Skeletal muscle tissue (tissue), 4 donors: ENCODE results near the gene MBNL1. TPM values are rescaled to one million over a fixed set of nuclear protein-coding genes. Genes with fewer than 3 reads are reported as not detected.

Experiments
- H3K27ac ChIP-seq: one replicate; pipeline ENCODE4 v1.7.0; 2013; ENCODE audit warnings: mild to moderate bottlenecking, low read depth, low read length, inconsistent platforms
- H3K27me3 ChIP-seq, 3 donors: one replicate each; pipeline ENCODE4 v1.7.0; 2013; ENCODE audit warnings: low read length in 3 of 3; ENCODE audit not compliant: control insufficient read depth in 3 of 3, insufficient read depth in 3 of 3
- H3K36me3 ChIP-seq, 3 donors: one replicate each; pipeline ENCODE4 v1.7.0; 2013; ENCODE audit warnings: low read length in 3 of 3; ENCODE audit not compliant: control insufficient read depth in 3 of 3, insufficient read depth in 3 of 3
- H3K4me1 ChIP-seq, 3 donors: one replicate each; pipeline ENCODE4 v1.7.0; 2013; ENCODE audit warnings: low read length in 3 of 3, mild to moderate bottlenecking in 3 of 3; ENCODE audit not compliant: control insufficient read depth in 3 of 3, insufficient read depth in 3 of 3
- H3K4me3 ChIP-seq, 3 donors: one replicate each; pipeline ENCODE4 v1.7.0; 2013; ENCODE audit warnings: low read length in 3 of 3
- H3K9ac ChIP-seq, 3 donors: one replicate each; pipeline ENCODE4 v1.7.0; 2013; ENCODE audit warnings: low read length in 3 of 3, mild to moderate bottlenecking in 3 of 3, moderate library complexity in 2 of 3, low read depth in 1 of 3
- H3K9me3 ChIP-seq, 3 donors: one replicate each; pipeline ENCODE4 v1.7.0; 2013; ENCODE audit warnings: low read length in 3 of 3; ENCODE audit not compliant: control insufficient read depth in 3 of 3
- total RNA-seq: library from RNA; depleted of rRNA; stranded (reverse); fragments of >200 nt; gene quantifications from one replicate; pipeline ENCODE4 v1.2.3, GENCODE V29; 2014
- donor health status: Osteomylitis.

The MBNL1 gene
- total RNA-seq, 1 donor from 2014 or later, result 76.7 TPM

DNA sequence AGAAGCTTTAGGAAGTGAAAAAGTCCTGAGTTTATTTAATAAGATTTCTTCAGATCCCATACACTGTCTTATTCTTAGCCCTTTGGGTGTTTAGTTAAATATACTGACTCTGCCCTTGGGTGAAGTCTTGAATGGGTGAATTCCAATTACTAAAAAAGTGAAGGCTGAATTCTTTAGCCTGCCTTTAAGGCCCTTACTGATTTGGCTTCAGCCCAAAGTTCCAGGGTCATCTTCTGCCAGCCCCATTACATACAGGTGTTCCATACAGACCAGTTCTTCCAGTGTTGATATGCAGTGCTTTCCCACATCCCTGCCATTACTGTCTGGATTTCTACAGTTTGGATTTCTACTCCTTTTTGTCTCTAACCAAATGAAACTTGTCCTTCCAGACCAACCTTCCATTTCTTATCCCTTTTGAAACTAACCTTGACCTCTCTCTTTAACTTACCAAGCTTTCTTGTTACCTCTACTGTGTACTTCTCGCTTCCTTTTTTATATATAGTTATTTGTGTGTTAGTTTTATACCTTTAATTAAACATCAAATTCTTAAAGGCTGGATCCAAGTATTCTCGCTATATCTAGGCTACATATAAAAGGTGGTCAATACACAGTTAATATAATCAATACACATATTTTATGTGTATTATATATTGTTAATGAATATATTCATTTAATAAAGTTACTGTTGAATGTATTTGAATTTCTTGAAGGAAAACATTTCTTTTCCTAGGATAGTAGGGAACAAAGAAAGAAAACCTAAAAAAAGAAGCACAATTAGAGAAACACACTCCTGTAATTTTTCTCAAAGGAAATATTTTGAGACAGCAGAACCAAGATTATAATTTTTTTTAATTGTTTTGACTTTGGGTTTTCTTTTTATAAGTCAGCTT is 15.0 kb downstream of the MBNL1 start:
- peak overlapping the region in 2 of 3 donors; percentile 48 for H3K9ac ChIP-seq

DNA sequence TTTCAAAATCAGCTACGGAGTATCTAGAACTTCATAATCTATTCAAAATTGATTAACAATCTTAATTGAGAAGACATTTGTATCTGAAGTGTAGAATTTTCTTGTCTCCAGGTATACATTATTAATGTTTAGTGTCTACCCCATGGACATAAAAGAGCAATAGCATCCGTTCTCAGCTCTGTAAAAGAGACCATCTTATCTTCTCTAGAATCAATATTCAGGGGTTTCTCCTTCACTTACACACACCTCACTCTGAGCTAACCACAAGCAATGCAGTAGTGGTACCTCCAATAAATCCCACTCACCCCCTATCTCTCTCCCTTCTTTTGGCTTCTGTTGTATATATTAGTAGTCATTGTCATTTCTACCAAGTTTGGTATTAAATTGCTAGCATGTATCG is 16.2 kb downstream of the MBNL1 start:
- no peak overlapping the region for H3K9ac ChIP-seq
- no peaks in the 10 kb centered on the region for H3K9me3 ChIP-seq
- H3K4me1 ChIP-seq, result peaks cover 27 to 44% (median 41%) of the 10 kb centered on the region in 3 donors
- no peak overlapping the region for H3K4me3 ChIP-seq
- H3K27ac ChIP-seq, result peak overlapping the region; percentile 8
- no peaks in the 10 kb centered on the region for H3K36me3 ChIP-seq
- H3K27me3 ChIP-seq, result no peaks in the 10 kb centered on the region

More for the DNA sequence above, 15.0 kb downstream of the MBNL1 start:
- Histone ChIP-seq H3K9me3 (no peaks in the 10 kb centered on the region), H3K36me3 (no peaks in the 10 kb centered on the region), H3K4me3 (peak overlapping the region in 2 of 3 donors; percentile 15 to 20), H3K27ac (peak overlapping the region; percentile 64), H3K27me3 (no peaks in the 10 kb centered on the region), H3K4me1 (peaks cover 32 to 47% (median 45%) of the 10 kb centered on the region in 3 donors)

DNA sequence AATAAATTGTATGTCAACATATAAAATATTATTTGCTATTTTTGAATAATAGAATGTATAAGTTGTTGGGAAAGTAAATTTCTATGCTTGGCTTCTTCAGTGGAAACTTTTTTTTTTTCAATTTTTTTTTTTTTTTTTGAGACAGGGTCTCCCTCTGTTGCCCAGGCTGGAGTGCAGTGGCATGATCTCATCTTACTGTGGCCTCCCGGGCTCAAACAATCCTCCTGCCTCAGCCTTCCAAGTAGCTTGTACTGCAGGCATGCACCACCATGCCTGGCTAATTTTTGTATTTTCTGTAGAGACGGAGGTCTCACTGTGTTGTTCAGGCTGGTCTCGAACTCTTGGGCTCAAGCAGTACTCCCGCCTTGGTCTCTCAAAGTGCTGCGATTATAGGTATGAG is 16.8 kb downstream of the MBNL1 start:
- H3K9ac ChIP-seq, result no peak overlapping the region
- no peaks in the 10 kb centered on the region for H3K9me3 ChIP-seq
- peaks cover 30 to 39% (median 38%) of the 10 kb centered on the region in 3 donors for H3K4me1 ChIP-seq
- H3K36me3 ChIP-seq, result no peaks in the 10 kb centered on the region
- H3K4me3 ChIP-seq, result no peak overlapping the region
- H3K27me3 ChIP-seq, result no peaks in the 10 kb centered on the region
- peak overlapping the region; percentile 8 for H3K27ac ChIP-seq

DNA sequence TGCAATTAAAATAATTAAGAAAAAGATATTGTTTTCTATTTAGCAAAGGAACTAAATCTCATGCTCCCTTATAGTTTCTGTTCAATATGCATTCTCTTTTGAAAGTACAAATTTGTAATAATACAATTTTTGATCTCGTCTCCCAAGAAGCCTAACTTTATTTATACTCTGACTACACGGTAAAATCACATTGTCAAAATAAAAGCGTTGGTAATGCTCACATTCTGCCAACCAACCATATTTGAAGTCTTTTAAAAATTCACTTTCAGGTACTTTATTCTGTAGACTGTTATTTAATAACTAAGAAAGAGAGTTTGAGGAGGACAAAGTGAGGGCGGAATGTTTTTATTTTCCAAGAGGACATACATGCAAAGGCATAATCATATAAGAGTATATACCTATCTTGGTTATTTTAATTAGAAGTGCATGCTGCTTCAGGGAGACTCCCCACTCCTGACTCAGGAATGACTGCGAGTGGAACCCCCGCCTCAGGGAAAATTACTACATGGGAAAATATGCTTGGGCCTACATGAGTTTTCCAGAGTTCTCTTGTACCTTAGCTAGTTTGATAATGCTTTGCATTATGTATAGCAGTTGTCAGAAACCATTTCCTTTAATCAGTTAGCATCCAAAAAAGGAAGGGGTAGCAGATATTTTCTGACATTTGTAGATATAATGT is 19.3 kb downstream of the MBNL1 start:
- H3K9me3 ChIP-seq, result no peaks in the 10 kb centered on the region
- peak overlapping the region in 1 of 3 donors; percentile 49 for H3K4me3 ChIP-seq
- peak overlapping the region; percentile 26 for H3K27ac ChIP-seq
- no peaks in the 10 kb centered on the region for H3K36me3 ChIP-seq
- peak overlapping the region in 2 of 3 donors; percentile 45 to 58 for H3K9ac ChIP-seq
- H3K27me3 ChIP-seq, result no peaks in the 10 kb centered on the region
- peaks cover 30 to 36% (median 33%) of the 10 kb centered on the region in 3 donors for H3K4me1 ChIP-seq

DNA sequence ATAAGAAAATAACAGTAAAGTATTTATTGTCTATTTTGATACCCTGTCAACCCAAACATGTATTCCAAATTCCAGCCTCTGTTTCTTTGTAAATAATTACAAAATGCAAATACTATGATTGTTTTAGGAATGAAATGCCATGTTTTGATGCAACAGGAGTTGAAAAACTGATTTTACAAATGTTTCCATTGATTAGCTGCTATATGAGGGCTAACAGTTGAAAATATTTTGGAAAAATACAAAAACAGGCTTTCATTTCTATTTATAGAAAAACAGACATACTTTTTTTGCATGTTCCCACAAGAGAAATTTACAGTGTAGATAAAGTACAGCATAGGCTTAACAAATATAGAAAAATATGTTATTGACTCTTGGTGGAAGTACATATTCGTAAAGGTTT is 20.0 kb downstream of the MBNL1 start:
- Histone ChIP-seq H3K4me1 (peaks cover 23 to 34% (median 29%) of the 10 kb centered on the region in 3 donors), H3K36me3 (no peaks in the 10 kb centered on the region), H3K9ac (peak overlapping the region in 1 of 3 donors; percentile 58), H3K4me3 (no peak overlapping the region), H3K9me3 (no peaks in the 10 kb centered on the region), H3K27me3 (no peaks in the 10 kb centered on the region), H3K27ac (peak overlapping the region; percentile 26)

DNA sequence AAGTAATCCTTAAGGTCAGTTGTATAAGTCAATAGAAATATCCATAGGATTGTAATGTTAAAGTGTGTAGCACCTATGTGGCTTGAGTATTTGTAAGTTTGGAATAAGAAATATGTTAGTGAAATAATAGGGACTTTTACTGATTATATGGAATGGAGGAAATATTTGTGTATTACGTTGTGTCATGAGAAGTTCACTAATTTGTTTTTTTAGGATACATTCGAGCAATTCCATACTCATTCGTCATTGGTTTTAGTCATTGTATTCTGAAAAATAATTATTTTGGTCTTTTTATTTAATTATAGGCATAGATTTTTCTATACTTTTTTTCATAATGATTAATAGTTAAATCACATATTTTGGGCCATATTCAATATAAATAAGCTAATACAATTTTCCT is 21.0 kb downstream of the MBNL1 start:
- peak overlapping the region in 1 of 3 donors; percentile 51 for H3K4me3 ChIP-seq
- peaks cover 21 to 32% (median 29%) of the 10 kb centered on the region in 3 donors for H3K4me1 ChIP-seq
- H3K9ac ChIP-seq, result peak overlapping the region in 1 of 3 donors; percentile 3
- H3K27ac ChIP-seq, result no peak overlapping the region
- H3K27me3 ChIP-seq, result no peaks in the 10 kb centered on the region
- H3K36me3 ChIP-seq, result no peaks in the 10 kb centered on the region
- H3K9me3 ChIP-seq, result no peaks in the 10 kb centered on the region

DNA sequence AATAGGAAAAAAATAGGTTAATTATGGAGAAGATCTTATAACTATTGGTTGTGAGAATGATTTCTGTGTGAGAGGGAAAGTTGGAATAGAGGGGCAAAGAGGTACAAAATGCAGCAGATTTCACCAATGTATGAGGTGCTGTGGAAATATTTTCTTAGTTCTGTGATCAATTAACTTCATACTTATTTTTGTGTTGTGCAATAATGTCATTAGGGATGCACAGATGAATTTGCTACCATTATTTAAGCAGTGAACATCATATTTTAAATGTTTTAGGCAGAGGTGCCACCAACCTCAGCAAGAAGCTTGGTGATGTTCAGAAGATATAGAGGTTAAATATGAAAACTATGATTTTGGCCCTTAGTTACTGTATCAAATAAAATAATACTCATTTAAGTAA is 21.6 kb downstream of the MBNL1 start:
- peaks cover 17 to 38% (median 29%) of the 10 kb centered on the region in 3 donors for H3K4me1 ChIP-seq
- no peak overlapping the region for H3K4me3 ChIP-seq

DNA sequence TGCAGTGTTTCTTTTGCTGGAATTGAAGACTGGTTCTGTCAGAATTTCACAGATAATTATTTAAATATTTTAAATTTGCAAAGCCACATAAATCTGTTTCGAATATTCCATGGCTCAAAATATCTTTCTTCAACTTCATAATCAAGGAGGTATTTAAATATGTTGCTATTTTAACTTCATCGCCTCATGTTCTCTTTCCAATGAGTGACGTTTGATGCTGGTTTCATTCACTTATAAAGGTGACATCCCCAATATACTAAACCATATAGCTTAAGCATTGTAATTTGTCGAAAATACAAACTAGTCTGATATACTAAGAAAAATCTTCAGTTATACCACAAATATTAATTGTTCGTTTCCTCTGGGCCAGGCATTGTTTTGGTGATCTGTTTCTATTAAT is 22.5 kb downstream of the MBNL1 start:
- peak overlapping the region; percentile 71 for H3K27ac ChIP-seq

More for the DNA sequence above, 21.6 kb downstream of the MBNL1 start:
- Histone ChIP-seq H3K27me3 (no peaks in the 10 kb centered on the region), H3K9ac (no peak overlapping the region), H3K27ac (peak overlapping the region; percentile 71), H3K36me3 (no peaks in the 10 kb centered on the region), H3K9me3 (no peaks in the 10 kb centered on the region)

DNA sequence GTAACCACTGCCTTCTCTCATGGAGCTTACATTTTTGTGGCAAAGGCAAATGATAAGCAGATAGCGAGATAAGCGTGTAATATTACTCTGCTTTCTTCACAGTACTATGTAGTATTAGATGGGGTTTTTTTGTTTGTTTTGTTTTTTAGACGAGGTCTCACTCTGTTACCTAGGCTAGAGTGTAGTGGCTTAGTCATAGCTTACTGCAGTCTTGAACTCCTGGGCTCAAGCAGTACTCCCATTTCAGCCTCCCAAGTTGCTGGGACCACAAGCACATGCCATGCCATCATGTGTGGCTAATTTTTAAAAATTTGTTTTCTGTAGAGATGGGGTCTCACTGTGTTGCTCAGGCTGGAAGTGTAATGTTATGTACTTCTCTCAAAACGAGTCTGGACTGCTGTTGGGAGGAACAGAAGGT is 22.9 kb downstream of the MBNL1 start:
- Histone ChIP-seq H3K27me3 (no peaks in the 10 kb centered on the region), H3K4me3 (peak overlapping the region in 1 of 3 donors; percentile 41), H3K36me3 (no peaks in the 10 kb centered on the region), H3K4me1 (peaks cover 21 to 42% (median 42%) of the 10 kb centered on the region in 3 donors), H3K27ac (peak overlapping the region; percentile 71), H3K9me3 (no peaks in the 10 kb centered on the region), H3K9ac (peak overlapping the region in 1 of 3 donors; percentile 39)

More for the DNA sequence above, 22.5 kb downstream of the MBNL1 start:
- H3K4me1 ChIP-seq, result peaks cover 21 to 42% (median 38%) of the 10 kb centered on the region in 3 donors
- peak overlapping the region in 1 of 3 donors; percentile 39 for H3K9ac ChIP-seq
- H3K9me3 ChIP-seq, result no peaks in the 10 kb centered on the region
- peak overlapping the region in 1 of 3 donors; percentile 41 for H3K4me3 ChIP-seq
- no peaks in the 10 kb centered on the region for H3K36me3 ChIP-seq
- no peaks in the 10 kb centered on the region for H3K27me3 ChIP-seq
